Measurements from ENCODE around the gene CFAP73.
"Not testable (repeated sequence)": the region's sequence is repeated elsewhere in the genome, so short reads cannot be mapped to it uniquely, and the experiment has no call there.

CFAP73 gene

GRCh38 chr12:113120670-113121370 lies 28.7 kb upstream of the CFAP73 start:
- no peak for DNase-seq

- DNase-seq: no peak
Observed at GRCh38 chr12:113127791-113128199, 21.7 kb upstream of the CFAP73 start.

- DNase-seq: no peak
Observed at GRCh38 chr12:113128802-113129663, 20.5 kb upstream of the CFAP73 start.

- no peak for DNase-seq
Observed at GRCh38 chr12:113129664-113130456, 19.7 kb upstream of the CFAP73 start.

- peak in 1 of 3 donors; percentile 43 for DNase-seq
Observed at GRCh38 chr12:113130457-113131135, 18.9 kb upstream of the CFAP73 start.

- DNase-seq: no peak
Observed at GRCh38 chr12:113131556-113131955, 18.0 kb upstream of the CFAP73 start.

GRCh38 chr12:113133036-113133435 lies 16.5 kb upstream of the CFAP73 start:
- DNase-seq: no peak

GRCh38 chr12:113133666-113134065 lies 15.9 kb upstream of the CFAP73 start:
- DNase-seq: no peak

- no peak for DNase-seq
Observed at GRCh38 chr12:113134071-113134470, 15.5 kb upstream of the CFAP73 start.

- no peak for DNase-seq
Observed at GRCh38 chr12:113134521-113134951, 15.0 kb upstream of the CFAP73 start.

- DNase-seq: peak; percentile 47 to 81 (median 60)
Observed at GRCh38 chr12:113135178-113136127, 14.1 kb upstream of the CFAP73 start, which contains the start of gene RASAL1. TSS of gene RASAL1 (minus strand) at chr12:113135761. CDS start at chr12:113135462, 299 bp downstream.

- peak; percentile 58 to 77 (median 72) for DNase-seq
Observed at GRCh38 chr12:113136128-113136989, 13.2 kb upstream of the CFAP73 start.

GRCh38 chr12:113136990-113137511 lies 12.5 kb upstream of the CFAP73 start:
- DNase-seq: no peak

- no peak for DNase-seq
Observed at GRCh38 chr12:113137861-113138783, 11.4 kb upstream of the CFAP73 start.

- no peak for DNase-seq
Observed at GRCh38 chr12:113138826-113139225, 10.7 kb upstream of the CFAP73 start.

GRCh38 chr12:113140706-113141105 lies 8.8 kb upstream of the CFAP73 start:
- DNase-seq: no peak

- not testable (repeated sequence) for DNase-seq
Observed at GRCh38 chr12:113141716-113142115, 7.8 kb upstream of the CFAP73 start.

GRCh38 chr12:113142173-113142885 lies 7.2 kb upstream of the CFAP73 start:
- peak; percentile 78 to 82 (median 80) for DNase-seq
